Suppressor macrophage (primary cell): ENCODE data around the gene ENKD1.

Source experiments
- DNase-seq, 4 experiments: peaks; one replicate each; pipeline ENCODE4 v3.0.0-alpha.2; 2020 to 2022

Gene ENKD1

DNA sequence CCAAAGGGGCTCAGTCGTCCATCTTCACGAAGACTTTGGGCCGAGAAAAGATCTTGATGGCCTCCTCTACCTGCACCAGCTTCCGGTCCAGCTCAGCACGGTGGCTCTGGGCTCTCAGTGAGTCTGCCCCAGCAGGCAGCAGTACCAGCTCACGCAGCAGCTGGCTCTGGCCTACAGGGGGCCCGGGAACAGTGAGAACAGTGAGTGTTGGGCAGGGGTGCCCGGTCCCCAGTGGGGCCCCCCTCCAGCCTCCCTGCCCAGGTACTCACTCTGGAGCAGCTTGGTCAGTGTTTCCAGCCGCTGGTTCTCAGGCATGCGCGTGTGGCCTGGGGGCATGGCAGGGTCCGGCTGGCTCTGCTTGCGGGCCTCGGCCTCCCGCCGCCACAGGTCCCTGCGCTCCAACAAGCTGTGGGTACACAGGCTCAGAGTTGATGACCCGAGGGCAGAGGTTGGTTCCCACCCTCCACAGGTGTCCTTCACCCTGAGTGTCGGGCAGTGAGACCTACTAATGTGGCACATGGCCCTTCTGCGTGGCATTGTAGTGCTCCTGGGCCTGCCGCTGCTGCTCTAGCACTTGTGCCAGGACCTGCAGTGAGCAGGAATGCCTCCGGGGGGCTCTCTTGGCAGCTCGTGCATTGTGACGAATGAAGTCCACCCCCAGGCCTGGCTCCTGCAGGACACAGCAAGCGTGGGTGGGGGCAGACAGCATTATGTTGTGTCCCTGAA lies 3.2 kb downstream of the ENKD1 start:
- peak; percentile 40 to 69 (median 45) for DNase-seq

DNA sequence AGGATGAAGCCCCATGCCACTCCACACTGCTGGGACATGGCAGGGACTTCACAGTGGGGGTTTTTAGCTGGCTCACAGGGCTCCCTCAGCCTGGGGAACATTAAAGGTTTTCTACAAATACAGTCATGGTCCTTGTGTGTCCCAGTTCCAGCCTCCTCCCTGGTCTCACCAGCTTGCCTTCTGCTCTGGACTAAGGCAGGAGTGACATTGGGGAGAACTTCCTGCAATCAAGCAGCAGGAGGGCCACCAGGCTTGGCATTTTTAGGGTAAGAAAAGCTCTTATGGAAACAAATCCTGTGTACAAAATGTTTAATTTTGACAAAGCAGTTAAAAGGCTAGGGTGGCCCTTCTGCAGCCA lies 3.9 kb downstream of the ENKD1 start:
- no peak for DNase-seq

DNA sequence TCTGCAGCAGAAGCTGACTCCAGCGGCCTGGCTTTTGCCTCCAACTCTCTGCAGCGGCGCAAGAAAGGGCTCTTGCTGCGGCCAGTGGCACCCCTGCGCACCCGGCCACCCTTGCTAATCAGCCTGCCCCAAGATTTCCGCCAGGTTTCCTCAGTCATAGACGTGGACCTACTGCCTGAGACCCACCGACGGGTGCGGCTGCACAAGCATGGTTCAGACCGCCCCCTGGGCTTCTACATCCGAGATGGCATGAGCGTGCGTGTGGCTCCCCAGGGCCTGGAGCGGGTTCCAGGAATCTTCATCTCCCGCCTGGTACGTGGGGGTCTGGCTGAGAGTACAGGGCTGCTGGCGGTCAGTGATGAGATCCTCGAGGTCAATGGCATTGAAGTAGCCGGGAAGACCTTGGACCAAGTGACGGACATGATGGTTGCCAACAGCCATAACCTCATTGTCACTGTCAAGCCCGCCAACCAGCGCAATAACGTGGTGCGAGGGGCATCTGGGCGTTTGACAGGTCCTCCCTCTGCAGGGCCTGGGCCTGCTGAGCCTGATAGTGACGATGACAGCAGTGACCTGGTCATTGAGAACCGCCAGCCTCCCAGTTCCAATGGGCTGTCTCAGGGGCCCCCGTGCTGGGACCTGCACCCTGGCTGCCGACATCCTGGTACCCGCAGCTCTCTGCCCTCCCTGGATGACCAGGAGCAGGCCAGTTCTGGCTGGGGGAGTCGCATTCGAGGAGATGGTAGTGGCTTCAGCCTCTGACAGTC lies 4.5 kb downstream of the ENKD1 start:
- no peak for DNase-seq

DNA sequence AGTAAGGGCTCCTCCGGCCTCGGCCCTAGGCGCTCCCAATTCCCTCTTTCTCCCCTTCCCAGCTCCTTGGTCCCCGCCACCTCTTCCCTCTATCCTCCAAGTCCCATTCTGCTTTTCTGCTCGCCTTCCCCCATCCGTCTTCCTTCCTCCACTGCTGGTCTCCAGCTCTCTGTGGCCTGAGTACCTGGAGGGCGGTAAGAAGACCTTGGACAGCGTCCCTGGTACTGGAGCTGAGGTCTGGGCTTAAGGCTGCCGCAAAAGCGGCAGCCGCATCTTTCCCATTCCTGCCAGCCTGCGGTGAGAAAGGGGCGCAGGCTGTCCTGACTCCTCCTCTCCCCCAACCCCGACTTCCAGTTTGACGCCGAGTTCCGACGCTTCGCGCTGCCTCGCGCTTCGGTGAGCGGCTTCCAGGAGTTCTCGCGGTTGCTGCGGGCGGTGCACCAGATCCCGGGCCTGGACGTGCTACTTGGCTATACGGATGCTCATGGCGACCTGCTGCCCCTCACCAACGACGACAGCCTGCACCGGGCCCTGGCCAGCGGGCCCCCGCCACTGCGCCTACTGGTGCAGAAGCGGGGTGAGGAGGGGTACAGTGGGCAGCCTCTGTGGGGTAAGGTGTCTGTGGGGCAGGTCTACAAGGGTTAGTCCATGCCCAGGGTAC lies 5.3 kb downstream of the ENKD1 start:
- DNase-seq: peak in 3 of 4 experiments; percentile 10 to 43 (median 29)

DNA sequence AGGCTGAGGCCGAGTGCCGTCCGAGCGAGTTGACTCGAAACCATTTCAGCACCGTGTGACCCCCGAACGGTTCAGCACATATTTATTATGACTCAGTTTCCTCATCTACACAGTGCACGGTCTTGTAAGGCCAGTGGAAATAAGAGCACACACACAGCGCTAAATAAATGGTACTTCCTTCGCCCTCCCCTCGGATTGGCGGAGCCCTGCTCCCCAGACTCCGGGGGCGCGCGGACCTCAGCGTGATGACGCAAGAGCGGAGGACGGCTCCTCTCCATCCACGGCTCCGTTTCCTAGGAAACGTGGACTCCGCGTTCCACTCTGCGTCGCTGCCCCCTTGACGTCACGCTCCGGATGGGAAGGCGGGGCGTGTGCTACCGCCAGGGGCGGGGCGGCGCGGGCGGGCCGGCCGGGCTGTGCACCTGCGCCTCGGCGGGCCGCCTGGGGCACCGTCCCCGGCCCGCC lies 6.0 kb downstream of the ENKD1 start, which contains the start of gene PARD6A:
TSS of gene PARD6A (plus strand) at position 397 of the 465 bp plus-strand sequence. CDS start 79 bp downstream, outside the sequence.
- DNase-seq: peak; percentile 95 to 99 (median 98)

DNA sequence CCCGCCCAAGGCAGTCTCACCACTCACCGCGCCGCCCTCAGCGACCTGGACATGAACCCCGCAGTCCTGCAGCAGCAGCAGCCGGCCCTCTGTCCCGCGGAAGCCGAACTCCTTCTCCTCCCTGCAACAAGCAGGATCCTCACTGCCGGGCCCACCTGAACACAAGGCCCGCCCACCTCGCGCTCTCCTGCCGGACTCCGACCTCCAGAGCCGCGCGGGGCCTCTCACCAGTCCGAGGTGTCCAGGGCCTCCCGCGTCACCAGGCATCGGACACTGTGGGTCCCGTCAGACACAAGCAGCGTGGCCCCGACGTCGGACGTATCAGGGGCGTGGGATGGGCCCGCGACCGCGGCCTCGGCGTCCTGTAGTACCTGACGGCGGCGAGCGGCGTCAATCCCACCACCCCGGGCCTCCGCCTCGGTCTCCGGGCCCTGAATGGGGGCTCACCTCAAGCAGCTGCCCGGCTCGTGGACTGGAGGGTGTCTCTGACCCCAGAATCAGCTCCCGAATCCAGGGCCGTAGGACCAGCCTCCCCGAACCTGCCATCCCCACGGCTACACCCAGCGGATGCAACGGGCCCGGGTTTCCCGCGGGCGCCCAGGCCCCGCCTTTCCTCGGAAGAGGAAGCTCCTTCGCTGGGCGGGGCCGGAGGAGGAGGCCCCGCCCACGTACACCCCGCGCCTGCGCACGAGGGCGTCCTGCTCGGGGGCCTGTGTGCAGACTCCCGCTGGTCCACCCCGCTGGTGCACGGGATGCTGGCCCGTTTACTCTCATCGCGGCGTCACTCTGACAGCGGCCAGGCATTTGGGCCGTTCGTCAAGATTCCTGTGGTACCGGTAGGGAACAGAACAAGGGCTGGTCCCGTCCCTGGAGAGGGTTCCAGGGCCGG lies 6.6 kb downstream of the ENKD1 start, which contains the start of gene ACD:
TSS of gene ACD (minus strand) at position 586 of the 889 bp plus-strand sequence. CDS start at position 546, 40 bp downstream.
- DNase-seq: peak; percentile 98 to 99 (median 99)

DNA sequence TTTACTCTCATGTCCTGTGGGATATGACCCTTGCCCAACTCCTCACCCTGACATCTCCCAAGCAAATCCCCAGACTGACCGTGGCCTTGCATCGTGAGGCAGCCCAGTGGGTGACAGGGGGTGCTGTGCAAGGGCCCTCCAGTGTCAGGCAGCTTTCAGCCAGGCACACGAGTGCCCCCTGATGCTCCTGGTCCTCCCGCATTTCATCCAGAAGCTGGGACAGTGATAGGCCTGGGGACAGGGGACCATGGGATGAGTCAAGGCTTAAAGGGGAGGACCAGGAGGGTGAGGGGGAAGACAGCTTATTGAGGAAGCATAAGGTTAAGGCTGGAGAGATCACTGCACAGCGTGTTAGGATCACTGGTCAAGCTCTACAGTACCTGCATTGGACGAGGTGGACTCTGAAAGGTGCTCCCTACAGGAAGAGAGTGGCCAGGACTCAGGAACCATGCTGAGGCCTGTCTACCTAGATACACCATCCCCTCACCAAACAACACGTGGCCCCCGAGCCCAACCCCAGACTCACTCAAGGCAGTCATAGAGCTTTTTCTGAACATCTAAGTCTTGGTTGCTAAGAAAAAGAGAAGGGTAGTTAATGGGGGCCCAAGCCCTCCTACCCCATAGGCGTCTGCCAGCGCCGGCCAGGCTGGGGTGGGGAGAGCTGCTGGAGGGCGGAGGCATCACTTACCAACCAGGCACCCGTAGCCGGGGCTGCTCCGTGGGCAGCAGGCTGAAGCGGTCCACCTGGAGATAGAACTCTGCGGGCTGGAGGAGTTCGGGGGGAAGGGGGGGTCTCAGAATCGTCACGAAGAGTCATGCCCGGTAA lies 7.5 kb downstream of the ENKD1 start:
- no peak for DNase-seq

DNA sequence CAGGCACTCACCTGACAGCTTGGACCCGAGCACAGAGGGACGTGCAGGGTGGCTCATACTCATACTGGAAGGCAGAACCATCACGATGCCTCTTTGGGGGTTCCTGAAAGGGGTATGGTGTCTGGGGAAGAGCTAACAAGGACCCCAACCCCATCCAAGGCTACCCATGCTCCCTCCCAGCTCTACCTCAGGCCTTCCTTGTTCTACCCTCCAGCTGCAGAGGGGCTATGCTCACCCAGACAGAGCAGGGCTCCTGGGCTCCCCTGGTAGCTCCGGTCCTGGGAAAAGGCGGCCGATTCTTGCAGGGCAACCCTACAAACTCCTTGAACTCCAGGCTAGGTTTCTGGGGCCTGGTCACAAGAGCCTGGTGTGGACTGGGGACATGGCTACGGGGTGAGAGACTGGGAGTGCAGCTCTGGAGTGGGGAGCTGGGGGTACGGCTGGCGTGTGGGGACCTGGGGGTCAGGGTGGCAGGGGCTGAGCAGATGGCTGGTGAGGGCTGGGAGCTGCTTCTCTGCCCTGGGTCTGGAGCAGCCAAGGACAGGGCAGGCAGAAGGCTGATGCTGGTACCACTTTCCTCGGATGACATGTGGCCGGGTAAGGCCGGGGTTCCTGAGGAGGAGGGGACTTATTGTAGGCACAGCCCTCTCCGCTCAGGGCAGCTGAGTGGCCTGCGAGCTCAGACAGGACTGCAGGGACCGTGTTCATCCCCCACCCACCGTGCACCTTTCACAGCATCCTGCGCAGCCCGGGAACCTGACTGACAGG lies 8.6 kb downstream of the ENKD1 start:
- DNase-seq: no peak

DNA sequence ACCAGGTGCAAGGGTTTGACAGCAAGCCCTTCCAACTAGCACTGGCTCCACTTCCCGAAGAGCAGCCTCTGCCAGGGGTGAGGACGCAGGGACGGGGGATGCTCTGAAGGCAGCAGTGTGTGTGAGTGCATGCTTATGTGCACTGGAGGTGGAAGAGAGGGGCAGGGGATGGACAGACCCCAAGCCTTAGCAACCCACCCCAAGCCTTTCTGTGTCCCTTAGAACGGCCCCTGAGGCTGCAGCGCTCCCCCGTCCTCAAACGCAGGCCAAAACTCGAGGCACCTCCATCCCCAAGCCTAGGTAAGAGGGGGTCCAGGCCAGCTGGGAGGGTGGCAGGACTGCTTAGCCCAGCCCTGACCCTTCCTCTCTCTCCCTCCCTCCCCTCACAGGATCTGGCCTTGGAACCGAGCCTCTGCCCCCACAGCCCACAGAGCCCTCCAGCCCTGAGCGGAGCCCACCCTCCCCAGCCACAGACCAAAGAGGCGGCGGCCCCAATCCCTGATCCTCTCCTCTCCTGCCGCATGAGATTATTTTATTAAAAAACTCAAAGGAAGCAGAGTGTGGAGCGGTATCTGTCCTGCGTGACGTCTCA lies 9.4 kb downstream of the ENKD1 start:
- no peak for DNase-seq

DNA sequence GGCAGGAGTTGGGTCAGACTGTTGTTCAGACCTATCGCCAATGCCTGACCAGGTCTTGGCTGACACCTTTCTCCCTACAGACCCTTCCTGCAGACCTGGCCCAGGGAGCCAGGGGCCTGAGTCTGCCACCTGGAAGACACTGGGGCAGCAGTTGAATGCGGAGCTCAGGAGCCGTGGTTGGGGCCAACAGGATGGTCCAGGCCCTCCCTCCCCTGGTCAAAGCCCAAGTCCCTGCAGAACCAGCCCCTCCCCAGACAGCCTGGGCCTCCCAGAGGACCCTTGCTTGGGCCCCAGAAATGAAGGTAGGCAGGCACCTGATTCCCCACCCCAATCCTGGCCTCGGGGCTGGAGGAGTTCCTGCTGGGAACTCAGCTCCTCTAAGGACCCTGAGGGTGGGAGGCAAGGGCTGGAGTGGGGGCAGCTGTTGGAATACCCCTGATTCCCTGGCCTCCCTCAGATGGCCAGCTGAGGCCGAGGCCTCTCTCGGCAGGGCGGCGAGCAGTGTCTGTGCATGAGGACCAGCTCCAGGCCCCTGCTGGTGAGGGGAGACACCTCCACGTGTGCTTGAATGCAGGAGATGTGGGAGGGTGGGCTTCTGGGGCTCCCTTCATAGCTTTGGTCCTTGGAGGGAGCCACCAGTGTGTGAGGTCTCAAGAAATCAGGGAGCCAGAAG lies 10.1 kb downstream of the ENKD1 start:
- DNase-seq: no peak

DNA sequence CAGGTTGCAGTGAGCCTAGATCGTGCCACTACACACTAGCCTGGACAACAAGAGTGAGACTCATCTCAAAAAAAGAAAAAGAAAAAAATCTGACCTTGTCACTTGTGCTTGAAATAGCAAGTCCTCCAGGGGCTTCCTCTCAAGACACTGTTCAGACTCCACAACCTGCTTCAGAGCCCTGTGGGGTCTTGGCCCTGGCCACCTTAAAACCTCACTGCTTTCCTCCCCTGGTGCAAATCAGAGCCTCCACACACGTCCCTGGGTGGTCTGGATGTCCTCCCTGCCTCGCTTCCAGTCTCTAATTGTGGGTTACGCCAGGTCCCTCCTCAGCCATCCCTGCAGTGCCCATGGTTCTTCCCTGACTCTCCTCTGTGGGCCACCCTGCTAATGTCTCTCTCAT lies 11.2 kb downstream of the ENKD1 start:
- no peak for DNase-seq

DNA sequence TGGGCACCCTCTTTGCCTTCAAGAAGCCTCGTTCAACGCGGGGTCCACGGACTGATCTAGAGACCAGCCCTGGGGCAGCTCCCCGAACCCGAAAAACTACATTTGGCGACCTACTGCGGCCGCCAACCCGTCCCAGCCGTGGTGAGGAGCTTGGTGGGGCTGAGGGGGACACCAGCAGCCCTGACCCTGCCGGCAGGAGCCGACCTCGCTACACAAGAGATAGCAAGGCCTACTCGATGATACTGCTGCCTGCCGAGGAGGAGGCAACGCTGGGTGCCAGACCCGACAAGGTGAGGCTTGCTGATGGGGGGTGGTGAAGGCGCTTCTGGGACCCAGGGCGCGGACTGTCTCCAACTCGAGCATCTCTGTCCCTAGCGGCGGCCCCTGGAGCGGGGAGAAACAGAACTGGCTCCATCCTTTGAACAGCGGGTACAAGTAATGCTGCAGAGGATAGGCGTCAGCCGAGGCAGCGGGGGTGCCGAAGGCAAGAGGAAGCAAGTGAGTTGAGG lies 12.1 kb downstream of the ENKD1 start:
- no peak for DNase-seq

DNA sequence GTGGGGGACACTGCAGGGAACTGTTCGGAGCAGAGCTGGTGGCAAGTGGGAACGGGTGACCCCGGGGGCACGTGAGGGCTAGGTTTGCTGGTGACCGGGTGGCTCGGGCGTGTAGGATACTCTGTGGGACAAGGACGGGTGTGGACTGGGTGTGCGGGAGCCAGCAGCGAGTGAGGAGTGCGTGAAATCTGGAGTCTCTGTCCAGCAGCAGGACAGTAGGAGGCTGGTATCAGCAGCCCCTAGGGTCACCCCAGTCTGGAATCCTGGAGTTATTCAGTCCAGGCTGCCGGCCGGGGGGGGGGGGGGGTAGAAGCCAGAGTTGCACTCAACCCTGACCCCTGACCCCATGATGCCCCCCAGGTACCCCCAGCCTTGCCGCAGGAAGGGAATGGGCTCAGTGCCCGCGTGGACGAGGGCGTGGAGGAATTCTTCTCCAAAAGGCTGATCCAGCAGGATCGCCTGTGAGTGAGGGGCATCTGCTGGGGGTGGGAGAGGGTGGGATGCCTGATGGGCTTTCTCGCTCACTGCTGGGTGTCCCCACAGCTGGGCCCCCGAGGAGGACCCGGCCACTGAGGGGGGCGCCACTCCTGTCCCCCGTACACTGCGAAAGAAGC lies 12.7 kb downstream of the ENKD1 start:
- DNase-seq: no peak

DNA sequence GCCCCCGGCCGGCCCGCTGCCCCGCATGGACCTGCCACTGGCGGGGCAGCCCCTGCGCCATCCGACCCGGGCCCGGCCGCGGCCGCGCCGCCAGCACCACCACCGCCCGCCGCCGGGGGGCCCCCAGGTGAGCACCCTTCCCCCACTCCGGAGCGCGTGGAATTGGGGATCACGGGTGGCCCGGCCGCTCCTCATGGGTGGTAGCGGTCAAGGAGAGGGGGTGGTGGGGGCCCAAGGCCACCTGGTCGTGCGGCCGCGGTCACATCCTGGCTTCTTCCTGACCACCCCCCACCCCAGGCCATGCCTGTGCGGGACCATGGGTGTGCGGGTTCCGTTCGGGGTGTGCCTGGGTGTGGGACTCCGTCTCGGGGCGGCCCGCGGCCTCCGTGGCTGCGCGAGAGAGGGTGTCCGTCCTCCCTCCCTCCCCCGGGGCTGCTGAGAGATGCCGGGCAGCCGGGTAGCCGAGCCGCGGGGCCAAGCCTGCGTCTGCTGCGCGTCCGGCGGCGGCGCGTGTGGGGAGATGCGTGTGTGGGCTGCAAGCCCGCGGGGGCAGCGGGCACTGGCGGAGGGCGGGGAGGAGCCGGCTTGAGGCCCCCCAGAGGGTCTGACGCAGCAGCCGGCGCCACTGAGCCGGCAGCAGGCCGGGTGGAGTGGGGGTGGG lies 13.3 kb downstream of the ENKD1 start:
- no peak for DNase-seq

DNA sequence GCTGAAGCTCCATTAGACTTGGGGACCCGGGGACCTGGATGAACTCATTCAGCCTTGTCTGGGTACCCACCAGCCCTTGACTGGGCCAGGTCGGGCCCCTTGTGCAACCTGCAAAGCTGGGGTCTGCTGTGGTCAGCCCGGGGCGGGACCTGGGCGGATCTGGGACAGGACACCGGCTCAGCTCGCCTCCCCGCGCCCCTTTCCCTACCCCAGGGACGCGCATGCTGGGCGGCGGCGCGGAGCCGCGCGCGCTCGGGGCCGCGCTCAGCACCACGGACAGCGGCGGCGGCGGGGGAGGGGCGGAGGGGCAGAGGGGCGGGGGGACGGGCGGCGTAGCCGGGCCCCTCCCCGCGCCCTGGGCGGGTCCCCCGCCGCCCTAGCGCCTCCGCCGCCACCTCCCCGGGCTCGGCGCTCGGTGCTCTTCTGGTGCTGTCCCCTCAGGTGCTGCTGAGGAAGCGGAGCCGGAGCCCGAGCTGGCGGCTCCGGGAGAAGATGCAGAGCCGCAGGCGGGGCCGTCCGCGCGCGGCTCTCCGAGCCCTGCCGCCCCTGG lies 13.9 kb downstream of the ENKD1 start:
- DNase-seq: no peak

DNA sequence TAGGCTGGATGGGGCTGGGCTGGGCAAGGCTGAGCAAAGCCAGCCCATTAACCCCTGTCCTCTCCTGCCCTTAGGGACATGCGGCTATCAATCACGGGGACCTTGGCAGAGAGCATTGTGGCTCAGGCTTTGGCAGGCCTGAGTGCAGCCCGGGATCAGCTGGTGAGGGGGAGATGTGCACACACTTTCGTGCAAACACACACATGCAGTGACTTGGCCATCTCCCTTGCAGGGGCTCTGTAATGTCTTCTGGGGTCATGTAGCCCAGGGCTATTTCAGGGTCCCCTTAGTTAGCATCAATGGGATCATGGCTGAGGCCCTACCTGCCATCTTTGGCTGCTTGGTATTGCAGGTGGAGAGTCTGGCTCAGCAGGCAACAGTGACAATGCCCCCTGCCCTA lies 14.7 kb downstream of the ENKD1 start:
- no peak for DNase-seq

DNA sequence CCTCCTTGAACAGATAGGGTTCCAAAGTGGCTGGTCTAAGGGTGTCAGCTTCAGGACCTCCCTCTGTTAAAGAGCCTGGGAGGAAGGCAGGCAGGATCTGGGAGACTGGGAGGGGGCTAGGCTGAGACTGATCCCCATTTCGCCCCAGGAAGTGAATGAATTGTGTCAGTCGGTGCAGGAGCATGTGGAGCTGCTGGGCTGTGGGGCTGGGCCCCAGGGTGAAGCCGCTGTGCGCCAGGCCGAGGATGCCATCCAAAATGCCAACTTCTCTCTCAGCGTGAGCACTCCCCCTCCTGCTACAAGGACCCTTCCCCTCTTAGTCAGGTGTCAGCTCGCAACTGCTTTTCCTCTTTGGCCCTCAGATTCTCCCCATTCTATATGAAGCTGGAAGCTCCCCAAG lies 15.5 kb downstream of the ENKD1 start:
- DNase-seq: no peak

DNA sequence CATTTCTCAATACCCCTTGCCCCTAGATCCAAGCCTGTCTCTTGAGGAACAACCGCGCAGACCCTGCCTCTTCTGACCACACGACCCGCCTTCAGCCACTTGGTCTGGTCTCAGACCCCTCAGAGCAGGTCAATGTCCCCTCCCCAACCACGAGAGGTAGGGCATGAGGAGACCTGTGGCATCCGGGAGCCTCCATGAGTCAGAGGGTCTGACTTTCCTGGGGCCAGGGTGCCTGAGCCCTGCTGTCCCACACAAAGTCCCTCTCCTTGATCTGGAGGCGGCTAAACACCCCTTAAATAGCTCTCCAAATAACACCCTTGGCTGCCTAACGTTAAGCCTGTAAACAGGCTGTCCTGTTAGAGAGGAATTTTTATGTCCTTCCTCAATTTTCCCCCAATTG lies 16.5 kb downstream of the ENKD1 start:
- DNase-seq: no peak
